Liver (tissue), 3 donors: ENCODE measurements around the gene ADCY9.

Experiments used
- ATF3 ChIP-seq: IDR thresholded peaks from 2 replicates; pipeline ENCODE4 v1.6.1; 2016; ENCODE audit warnings: antibody characterized with exemption
- EGR1 ChIP-seq, 2 donors: IDR thresholded peaks; 2 replicates each; pipeline ENCODE4 v1.6.1; 2016 to 2018; ENCODE audit warnings: antibody characterized with exemption in 2 of 2, low read depth in 2 of 2
- FOXA1 ChIP-seq: IDR thresholded peaks from 2 replicates; pipeline ENCODE4 v1.6.1; 2016; ENCODE audit warnings: antibody characterized with exemption
- FOXA2 ChIP-seq: IDR thresholded peaks from 2 replicates; pipeline ENCODE4 v1.6.1; 2016; ENCODE audit warnings: antibody characterized with exemption
- JUND ChIP-seq, 2 donors: IDR thresholded peaks; 2 replicates each; pipeline ENCODE4 v1.6.1; 2016; ENCODE audit warnings: antibody characterized with exemption in 2 of 2
- RAD21 ChIP-seq, 2 donors: IDR thresholded peaks; 2 replicates each; pipeline ENCODE4 v1.6.1; 2016; ENCODE audit warnings: antibody characterized with exemption in 2 of 2, mild to moderate bottlenecking in 2 of 2
- RXRA ChIP-seq, 2 donors: IDR thresholded peaks; 2 replicates each; pipeline ENCODE4 v1.6.1; 2017 to 2018; ENCODE audit warnings: antibody characterized with exemption in 2 of 2, mild to moderate bottlenecking in 1 of 2
- SP1 ChIP-seq: IDR thresholded peaks from 2 replicates; pipeline ENCODE4 v1.6.1; 2018; ENCODE audit warnings: antibody characterized with exemption, mild to moderate bottlenecking
- TAF1 ChIP-seq: conservative IDR thresholded peaks from 2 replicates; pipeline ENCODE4 v1.6.1; 2016; ENCODE audit warnings: antibody characterized with exemption, mild to moderate bottlenecking
- YY1 ChIP-seq: IDR thresholded peaks from 2 replicates; pipeline ENCODE4 v1.6.1; 2016; ENCODE audit warnings: antibody characterized with exemption, mild to moderate bottlenecking
- TF ChIP-seq, protein P1 (sequence below): IDR thresholded peaks from 2 replicates; pipeline ENCODE4 v1.6.1; 2016; ENCODE audit warnings: antibody characterized with exemption, mild to moderate bottlenecking
- TF ChIP-seq, protein P2 (sequence below): fragments of 150-350 bp; IDR thresholded peaks from 2 replicates; pipeline ENCODE4 v1.5.1; 2017; ENCODE audit warnings: improper control_type of control experiment, low read depth, low read length; ENCODE audit not compliant: missing input control
- TF ChIP-seq, protein P3 (sequence below): IDR thresholded peaks from 2 replicates; pipeline ENCODE4 v1.6.1; 2016; ENCODE audit warnings: antibody characterized with exemption
- TF ChIP-seq, protein P4 (sequence below): IDR thresholded peaks from 2 replicates; pipeline ENCODE4 v1.6.1; 2016; ENCODE audit warnings: antibody characterized with exemption
- donor health status: healthy.
- donor health status: healthy.

DNA sequence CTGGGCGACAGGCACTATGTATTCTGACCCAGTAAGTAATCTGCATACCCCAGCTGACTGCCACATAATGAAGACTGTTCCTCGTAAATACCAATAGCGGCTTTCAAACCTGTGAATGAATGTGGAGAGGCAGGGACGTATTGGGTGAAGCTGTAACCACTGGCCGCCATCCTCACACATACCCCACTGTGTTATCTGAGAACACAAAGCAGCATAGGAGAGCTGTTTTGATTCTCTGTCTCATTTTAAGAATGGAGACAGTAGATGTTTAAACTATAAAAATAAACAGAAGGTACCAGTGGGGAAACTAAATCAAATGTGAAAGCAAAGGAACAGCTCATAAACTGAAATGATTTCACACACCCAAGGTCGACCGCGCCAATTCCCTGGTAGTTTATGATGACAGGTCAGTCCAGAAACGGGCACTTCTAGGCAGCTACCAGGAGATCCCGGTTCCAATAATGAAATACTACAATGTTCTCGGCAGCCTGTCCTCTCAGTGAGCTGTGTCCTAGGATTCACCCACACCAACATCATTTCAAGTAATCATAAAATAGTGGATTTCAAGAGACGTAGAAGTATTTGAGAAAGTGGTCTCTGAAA lies 109.7 kb downstream of the ADCY9 start:
- TF ChIP-seq, protein P1, sequence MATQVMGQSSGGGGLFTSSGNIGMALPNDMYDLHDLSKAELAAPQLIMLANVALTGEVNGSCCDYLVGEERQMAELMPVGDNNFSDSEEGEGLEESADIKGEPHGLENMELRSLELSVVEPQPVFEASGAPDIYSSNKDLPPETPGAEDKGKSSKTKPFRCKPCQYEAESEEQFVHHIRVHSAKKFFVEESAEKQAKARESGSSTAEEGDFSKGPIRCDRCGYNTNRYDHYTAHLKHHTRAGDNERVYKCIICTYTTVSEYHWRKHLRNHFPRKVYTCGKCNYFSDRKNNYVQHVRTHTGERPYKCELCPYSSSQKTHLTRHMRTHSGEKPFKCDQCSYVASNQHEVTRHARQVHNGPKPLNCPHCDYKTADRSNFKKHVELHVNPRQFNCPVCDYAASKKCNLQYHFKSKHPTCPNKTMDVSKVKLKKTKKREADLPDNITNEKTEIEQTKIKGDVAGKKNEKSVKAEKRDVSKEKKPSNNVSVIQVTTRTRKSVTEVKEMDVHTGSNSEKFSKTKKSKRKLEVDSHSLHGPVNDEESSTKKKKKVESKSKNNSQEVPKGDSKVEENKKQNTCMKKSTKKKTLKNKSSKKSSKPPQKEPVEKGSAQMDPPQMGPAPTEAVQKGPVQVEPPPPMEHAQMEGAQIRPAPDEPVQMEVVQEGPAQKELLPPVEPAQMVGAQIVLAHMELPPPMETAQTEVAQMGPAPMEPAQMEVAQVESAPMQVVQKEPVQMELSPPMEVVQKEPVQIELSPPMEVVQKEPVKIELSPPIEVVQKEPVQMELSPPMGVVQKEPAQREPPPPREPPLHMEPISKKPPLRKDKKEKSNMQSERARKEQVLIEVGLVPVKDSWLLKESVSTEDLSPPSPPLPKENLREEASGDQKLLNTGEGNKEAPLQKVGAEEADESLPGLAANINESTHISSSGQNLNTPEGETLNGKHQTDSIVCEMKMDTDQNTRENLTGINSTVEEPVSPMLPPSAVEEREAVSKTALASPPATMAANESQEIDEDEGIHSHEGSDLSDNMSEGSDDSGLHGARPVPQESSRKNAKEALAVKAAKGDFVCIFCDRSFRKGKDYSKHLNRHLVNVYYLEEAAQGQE: no peak
- TF ChIP-seq, protein P2, sequence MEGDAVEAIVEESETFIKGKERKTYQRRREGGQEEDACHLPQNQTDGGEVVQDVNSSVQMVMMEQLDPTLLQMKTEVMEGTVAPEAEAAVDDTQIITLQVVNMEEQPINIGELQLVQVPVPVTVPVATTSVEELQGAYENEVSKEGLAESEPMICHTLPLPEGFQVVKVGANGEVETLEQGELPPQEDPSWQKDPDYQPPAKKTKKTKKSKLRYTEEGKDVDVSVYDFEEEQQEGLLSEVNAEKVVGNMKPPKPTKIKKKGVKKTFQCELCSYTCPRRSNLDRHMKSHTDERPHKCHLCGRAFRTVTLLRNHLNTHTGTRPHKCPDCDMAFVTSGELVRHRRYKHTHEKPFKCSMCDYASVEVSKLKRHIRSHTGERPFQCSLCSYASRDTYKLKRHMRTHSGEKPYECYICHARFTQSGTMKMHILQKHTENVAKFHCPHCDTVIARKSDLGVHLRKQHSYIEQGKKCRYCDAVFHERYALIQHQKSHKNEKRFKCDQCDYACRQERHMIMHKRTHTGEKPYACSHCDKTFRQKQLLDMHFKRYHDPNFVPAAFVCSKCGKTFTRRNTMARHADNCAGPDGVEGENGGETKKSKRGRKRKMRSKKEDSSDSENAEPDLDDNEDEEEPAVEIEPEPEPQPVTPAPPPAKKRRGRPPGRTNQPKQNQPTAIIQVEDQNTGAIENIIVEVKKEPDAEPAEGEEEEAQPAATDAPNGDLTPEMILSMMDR: no peak
- no peak for TF ChIP-seq RAD21 (IDR thresholded peaks at IDR 0.05)
- TF ChIP-seq, protein P3, sequence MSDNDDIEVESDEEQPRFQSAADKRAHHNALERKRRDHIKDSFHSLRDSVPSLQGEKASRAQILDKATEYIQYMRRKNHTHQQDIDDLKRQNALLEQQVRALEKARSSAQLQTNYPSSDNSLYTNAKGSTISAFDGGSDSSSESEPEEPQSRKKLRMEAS: no peak
- TF ChIP-seq RXRA (IDR thresholded peaks at IDR 0.05): no peak
- TF ChIP-seq TAF1: no peak
- TF ChIP-seq, protein P4, sequence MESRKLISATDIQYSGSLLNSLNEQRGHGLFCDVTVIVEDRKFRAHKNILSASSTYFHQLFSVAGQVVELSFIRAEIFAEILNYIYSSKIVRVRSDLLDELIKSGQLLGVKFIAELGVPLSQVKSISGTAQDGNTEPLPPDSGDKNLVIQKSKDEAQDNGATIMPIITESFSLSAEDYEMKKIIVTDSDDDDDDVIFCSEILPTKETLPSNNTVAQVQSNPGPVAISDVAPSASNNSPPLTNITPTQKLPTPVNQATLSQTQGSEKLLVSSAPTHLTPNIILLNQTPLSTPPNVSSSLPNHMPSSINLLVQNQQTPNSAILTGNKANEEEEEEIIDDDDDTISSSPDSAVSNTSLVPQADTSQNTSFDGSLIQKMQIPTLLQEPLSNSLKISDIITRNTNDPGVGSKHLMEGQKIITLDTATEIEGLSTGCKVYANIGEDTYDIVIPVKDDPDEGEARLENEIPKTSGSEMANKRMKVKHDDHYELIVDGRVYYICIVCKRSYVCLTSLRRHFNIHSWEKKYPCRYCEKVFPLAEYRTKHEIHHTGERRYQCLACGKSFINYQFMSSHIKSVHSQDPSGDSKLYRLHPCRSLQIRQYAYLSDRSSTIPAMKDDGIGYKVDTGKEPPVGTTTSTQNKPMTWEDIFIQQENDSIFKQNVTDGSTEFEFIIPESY: no peak
- TF ChIP-seq JUND (IDR thresholded peaks at IDR 0.05): no peak
- TF ChIP-seq ATF3: no peak
- no peak for TF ChIP-seq FOXA2
- TF ChIP-seq EGR1 (IDR thresholded peaks at IDR 0.05; ENCODE audit: low read depth in 2 of 2): no peak
- no peak for TF ChIP-seq SP1
- TF ChIP-seq FOXA1: no peak
- TF ChIP-seq YY1: no peak
